NCI-H2227 (cell line): ENCODE measurements around the gene LPP.

Source experiments
- DNase-seq: peaks from one replicate; lab custom pipeline; 2025; ENCODE audit not compliant: unreplicated experiment; lab: John Stamatoyannopoulos, UW

Gene LPP

DNA sequence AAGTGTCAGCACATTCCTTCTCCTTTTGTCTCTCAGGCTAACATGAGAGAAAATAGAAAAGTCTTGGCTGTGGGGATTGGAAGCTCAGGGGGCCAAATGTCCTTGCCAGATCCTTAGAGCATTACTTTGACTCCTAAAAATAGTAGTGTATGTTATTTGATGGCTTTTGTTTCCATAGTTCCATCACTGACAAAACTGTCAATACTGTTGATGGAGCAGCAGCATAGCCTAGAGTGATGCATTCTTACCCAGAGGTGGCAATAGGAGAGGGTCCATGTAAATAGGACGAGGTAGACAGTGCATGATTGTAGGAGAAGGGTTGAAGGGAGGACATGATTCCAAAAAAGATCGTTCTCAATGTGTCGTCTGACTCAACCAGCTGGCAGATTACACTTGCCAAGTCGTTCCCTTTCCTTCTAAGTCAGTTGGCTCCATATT, 735.1 kb downstream of the LPP start:
- no peak for DNase-seq

DNA sequence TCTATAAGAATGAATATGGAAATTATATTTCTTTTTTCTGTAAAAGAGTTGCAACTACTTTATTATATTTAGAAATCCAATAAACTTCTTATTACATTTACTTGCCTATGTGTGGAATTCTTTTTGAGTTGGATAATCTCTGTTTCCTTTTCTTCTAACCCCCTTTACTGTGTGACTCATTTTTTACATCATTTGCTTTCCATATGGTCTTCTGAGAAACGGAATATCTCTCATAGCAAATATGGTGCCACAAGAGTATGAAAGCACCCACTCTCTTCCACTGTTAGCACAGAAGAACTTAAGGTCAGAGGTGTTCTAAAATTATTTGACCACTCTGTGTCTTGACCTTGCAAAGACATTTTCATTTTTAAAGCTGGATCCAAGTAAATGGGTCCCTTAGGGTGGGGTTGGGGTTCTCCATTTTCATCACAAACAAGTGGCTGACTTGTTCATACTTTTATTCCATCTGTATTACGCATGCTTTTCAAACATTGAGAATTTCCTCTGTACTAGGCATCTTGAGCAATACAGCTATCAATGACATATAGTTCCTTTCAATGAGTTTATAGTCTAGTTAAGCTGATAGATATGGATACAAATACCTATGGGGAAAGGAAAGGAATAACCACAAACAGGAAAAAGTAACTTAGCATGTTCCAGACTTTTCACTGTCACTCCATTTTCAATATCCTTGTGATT, 736.8 kb downstream of the LPP start:
- no peak for DNase-seq

DNA sequence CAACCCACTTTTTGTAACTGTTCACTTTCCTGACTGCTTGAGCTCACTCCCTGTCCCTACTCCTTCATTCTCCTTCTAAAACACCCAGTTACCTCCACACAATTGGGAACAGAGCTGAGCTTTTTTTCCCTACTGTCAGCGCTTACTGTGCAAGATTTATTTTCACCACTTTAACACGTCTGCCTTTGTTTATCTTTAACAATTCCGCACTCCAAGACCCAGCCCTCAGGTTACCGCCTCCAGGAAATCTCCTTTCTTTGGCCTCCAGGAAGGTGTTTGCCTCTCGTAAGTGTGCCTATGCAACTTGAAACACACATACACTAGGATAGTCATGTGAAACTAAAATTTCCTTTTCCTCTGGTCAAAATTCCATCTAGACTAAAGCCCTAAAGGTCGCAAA, 745.9 kb downstream of the LPP start:
- DNase-seq: no peak

DNA sequence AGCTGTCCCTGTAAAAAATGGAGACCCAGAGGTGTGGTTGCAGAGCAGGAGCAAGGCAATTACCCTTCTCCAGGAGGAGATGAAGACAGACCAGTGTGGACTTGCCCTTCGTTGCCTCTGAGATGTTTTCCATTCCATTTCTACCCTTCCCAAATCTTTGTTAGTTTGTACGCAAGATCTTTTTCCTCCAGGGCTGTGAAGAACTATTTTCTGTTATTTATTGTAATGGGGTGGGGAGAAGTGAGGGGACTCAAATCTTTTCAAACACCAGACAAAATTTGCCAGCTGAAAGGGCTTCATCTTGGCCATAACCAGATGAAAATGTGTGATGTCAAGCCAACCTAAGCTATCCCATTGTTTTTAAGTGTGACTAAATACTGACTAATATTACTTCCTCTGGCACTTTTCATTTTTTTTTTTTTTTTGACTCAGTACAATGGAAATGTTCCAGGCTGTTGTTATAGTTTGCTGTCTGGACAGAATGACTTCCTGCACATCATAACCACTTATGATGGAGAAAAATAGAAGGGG, 746.5 kb downstream of the LPP start:
- no peak for DNase-seq

DNA sequence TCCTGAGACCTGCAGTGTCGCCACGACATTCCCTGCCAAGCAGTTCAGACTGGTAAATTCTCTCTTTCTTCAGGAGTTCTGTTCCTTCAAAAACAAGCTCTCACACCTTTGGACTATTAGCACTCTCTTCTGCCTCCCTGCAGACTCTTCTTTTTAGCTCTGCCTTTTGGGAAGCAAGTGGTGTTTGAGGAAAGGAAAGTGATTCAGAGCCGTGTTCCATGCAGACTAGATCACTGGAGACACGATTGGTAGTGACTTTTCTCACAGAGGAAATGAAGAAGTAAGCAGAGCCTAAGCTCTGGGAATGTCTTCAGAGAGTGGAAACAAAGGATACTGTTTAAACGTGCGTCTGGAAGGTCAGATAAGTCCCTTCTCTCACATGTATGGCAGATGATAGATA, 747.2 kb downstream of the LPP start:
- no peak for DNase-seq

DNA sequence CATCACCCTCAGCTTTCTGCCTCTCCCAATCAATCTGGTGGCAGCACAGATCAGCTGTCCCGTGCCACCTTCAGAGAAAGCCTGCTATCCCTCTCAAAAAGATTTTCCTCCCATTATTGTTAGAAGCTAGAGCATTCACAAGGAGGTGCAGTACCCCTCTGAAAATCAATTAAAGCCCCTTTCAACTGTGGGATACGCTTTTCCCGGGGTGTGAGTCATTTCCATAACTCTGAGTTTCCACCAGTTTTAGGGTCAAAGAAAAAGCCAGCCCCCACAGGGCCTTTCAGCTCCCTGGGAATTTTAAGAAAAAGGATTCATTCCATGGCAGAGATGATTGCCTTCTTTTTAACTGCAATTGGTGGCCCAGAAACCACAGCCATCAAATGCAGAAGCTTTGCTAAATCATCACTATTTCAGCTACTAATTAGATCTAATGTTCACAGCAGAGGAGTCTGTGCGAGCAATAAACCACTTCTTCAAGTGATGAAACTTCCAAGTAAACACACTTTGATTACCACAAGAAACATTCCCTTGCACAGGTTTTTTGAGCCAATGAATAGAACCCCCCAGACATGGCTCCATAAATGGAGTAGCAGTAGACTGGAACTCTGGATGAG, 747.8 kb downstream of the LPP start:
- DNase-seq: no peak

DNA sequence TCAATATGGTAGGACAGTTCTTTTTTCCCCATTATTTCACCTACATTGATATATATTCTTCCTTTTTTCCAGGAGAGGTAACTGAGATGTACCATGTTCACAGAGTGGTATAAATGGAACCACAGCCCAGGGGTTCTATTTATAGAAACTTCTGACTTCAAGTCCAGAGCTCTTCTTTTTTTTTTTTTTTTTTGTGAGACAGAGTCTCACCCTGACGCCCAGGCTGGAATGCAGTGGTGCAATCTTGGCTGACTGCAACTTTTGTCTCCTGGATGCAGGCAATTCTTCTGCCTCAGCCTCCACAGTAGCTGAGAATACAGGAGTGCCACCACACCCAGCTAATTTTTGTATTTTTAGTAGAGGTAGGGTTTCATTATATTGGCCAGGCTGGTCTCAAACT, 750.7 kb downstream of the LPP start:
- DNase-seq: no peak

DNA sequence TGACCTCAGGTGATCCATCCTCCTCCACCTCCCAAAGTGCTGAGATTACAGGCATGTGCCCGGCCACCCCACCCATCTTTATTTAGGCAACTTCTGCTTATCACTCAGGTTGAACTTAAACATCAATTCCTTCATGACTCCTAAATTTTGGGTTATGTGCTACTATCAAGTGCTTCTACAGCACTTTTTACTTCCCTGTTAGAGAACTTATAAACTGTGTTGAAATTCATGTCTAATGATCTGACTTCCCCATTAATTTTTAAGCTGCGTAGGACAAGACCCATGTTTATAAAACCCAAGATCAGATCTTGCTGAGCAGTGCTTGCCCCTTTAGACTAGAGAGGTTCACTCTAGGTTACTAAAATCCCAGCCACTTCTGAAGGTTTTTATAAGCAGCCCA, 751.6 kb downstream of the LPP start:
- no peak for DNase-seq

DNA sequence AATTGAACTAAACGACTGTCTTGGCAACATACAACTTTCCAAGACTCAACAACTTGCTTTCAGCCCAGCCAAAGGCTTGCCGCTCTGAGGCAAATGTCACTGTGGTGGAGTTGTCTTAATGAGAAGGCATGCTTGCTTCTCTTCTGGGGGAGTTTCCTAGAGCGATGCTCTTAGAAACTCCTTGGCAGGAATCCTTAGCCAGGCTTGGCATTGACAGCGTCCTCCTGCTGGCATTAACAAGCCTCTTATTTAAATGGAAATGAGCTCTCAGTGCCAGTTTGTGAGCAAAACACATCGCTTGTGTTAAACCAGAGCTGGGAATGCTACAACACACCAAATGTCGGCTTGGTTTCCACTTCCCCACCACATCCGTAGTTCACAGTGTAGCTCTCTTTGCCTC, 752.3 kb downstream of the LPP start:
- no peak for DNase-seq

DNA sequence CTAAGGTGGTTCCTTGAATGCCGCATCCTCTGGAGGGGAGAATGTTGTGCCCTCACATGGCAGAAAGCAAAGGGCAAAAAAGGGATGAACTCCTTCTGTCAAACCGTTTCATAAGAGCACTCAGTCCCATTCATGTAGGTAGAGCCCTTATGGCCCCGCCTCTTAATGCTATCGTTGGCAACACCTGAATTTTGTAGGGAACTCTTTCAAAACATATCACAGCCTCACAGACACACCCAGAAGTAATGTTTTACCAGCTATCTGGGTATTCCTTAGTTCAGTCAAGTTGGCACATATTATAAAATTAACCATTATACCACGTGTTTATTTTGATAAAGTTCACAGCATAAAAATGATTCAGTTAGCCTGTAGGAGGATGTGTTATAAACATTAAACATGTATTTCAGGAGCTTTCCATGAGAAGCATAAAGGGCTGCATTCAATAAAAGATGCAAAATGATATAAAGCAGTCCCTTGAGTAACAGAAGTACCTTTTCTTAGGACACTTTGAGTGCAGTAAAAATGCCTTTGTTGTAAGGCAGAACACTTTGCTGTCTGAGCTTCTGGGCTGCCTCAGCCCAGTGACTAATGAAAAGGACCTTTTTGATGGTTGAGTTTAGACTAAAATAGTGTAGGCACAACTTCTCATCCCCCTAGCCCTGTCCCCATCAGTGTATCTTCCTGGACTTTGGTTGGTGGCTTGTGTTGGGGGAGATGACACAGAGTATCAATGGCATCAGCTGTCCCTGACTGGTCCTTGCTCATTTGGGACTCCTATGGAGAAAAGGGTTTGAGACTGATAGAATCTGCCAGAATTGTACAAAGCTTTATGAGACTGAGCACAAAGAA, 754.3 kb downstream of the LPP start:
- DNase-seq: no peak

DNA sequence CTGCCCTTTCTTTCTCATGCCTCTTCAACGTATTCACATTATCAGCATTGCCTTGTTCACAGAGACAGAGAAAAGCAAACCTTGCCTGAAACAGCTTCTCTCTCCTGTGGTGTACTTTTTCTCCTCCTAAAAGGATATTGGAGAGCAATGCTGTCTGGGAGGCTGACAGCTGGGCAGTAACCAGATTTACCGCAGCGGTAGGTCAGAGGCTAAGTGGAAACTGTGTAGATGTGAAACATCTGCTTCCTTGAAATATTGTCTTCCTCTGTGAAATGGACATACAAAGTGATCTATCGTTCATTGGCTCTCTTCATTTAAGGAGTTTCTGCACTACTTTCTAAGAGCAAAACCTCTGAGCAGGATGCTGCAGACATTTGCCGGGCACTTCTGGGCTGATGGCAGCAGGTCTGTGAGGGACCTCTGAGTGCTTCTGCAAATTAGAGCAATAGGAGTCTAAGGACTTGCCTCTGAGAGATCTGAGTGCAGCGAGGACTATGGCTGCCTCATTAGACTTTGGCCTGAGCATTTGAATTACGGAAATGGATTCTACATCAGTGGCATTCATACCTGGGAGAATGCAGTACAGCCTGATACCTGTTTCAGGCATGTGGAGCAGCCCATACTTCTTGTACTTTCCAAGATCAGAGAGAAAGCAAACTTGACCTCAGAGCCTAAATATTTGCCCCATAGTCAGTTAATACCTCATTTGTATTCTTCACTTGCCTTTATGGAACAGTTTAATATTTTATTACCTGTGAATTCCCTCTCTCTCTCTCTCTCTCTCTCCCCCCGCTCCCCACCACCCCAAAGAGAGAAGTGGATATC, 757.3 kb downstream of the LPP start:
- no peak for DNase-seq

DNA sequence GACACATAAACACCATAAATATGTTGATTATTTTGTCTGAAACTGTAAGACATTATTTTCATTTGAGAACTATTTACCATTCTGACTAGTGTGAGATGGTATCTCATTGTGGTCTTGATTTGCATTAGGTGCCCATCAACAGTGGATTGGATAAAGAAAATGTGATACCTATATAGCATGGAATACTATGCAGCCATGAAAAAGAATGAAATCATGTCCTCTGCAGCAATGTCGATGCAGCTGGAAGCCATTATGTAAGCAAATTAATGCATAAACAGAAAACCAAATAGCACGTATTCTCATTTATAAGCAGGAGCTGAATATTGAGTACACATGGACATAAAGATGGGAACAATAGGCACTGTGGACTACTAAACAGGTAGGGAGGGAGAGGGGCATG, 759.1 kb downstream of the LPP start:
- DNase-seq: no peak

DNA sequence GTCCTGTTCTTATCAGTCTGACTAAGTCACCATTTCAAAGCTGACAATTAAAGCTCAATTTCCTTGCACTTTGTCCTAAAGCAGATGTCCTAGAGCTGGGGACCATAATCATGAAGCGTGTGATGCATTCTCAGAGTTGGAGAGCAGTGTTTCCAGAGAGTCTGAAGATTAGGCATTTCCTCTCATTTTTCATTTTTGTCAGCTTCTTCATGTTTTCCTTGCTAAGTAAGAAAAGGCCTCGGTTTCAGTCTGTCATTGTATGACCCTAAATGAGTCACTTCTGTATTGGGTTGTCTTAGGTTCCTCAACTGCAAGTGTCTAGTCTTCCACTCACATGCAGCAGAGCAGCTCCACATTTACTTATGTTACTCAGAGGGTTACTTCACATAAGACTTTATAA, 760.6 kb downstream of the LPP start:
- DNase-seq: no peak

DNA sequence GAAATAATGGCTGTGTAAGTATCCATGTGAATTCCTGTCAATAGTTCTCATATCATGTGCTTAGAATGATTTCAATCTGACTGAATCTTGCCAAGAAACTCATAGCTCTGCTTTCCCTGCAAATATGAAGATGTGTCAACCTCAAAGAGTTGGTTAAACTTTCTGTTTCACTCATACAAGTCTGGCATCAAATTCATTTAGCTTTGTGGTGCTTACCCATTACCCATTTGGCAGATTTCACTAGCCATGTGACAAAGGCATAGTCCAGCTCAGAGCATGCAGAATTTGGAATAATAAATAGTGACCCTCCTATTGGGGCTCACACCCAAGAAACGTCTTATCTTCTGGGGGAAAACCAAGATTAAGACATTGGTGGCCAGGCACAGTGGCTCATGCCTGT, 761.2 kb downstream of the LPP start:
- no peak for DNase-seq

DNA sequence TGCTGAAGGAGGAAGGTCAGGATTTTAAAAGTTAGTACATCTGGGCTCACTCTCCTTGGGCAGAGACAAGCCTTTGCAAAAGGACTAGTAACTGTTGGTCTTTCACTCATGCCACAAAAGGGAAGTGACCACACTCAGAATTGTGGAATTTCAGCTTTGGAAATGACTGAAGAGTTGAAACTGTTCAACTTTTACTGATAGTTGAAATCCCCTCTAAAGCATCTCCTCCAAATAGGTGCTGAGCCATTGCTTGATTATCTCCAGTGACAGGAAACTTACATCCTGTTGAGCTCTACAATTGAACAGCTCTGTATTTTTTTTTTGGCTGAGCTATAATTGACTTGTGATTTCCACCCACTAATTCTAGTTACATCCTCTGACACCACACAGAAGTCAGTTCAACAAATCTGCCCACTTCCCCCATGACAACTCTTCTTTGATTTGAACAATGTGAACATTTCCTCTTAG, 763.0 kb downstream of the LPP start:
- DNase-seq: no peak

DNA sequence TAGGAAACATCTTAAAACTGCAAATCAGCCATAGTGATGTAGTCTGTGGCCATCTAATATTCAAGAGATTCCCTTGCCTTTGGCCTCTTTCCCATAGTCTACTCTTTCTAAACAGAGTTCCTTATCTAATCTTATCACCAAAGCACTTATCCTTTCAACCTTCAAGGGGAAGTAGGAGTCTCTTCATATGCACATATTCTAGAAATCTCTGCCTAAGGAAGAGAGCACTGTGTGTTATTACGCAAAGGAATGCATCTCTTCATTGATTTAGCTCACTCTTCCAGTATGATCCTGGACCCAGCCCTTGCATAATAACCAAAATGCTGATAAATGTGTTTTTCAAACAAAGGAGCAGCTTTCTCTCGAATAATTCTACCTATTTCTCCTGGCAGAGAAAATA, 764.1 kb downstream of the LPP start:
- DNase-seq: no peak

DNA sequence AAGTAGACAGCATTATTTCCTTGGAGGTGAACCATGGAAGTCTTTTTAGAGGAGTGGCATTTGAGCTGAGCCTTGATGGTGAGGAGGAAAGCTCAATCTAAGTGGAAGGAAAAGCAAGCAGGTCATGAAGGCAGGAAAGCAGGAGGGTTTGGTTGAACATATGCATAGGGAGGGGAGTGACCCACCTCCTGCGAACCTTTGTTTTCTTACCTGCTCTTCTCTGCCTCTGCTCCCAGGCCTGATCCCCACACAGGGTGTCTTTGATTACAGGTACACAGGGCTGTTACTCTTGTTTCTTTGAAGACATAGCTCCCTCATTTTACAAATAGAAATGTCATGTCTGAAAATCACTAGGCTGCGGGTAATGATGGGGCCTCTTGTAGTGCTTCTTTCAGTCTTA, 769.7 kb downstream of the LPP start:
- DNase-seq: no peak

DNA sequence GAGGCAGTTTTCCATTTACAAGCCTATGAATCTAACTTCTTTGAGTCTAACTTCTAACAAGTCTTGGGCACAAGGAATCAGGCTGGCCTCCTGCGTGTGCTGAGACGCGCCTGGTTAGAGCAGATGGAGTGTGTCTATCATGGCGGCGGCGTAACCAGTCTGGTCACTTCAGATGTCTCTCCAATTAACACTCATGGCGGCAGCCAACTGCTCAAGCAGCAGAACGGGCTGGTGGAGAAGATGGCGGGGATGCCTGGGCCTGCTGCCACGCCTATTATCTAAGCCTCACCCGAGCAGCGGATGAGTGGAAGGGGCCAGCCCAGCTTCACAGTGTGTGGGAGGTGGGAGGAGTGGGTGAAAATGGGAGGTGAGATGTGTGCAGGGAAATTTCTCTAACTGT, 771.4 kb downstream of the LPP start:
- no peak for DNase-seq

DNA sequence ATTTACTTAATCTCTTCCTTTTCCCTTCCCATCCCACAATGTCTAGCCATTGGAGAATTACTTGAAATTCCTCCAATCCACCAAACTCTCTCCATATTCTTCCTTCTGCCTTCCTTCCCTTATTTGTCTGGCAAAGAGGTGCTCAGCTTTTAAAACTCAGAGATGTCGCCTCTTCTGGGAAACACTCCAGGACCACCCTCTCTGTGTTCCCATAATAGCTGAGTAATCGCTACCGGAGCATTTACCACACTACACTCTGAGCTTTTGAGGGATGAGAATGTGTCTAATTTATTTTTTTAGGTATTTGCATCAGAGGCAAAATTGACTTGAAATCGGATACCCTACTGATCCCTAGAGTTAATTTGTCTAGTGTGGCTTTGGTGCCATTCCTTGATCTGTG, 772.2 kb downstream of the LPP start:
- no peak for DNase-seq

DNA sequence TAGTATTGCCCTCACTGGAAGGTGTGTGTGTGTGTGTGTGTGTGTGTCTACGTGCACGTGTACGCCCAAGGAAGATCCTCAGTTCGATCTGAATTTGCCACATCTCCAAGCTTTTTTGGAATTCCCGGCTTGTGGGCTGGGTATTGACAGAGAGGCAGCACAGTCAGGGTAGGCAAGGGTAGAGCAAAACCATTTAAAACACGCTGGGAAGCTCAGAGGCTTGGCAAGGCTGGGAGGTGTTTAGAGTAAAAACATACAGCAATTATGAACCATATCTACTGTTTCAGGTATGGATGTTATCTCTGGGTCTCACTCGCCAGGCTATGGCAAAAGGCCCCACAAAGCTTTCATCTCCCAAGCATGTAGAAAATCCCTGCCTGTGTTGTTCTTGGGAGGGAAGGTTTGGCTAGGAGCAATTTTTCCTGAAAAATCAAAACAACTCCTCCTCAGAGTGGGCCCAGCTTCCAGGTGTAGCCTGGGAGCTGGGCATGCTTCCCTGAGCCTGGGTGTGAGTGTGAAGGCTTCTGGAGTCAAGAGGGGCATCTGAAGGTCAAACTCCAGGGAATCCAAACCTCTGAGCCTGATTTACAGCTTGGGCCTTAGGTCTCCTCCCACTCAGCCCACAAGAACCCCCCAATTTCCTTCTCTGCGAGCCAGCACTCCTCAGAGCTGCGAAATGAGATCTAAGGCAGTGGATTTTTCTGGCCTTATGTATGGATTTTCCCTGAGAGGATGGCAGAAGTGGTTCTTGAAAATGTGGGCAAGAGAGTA, 773.0 kb downstream of the LPP start:
- DNase-seq: no peak
